Loucy (cell line): ENCODE results near the gene CES5A.

Experiments
- H2AFZ ChIP-seq: fragments of 200-600 bp; sonication (generic); 2 replicates; pipeline ENCODE4 v1.6.0; 2016; ENCODE audit warnings: antibody characterized with exemption, mild to moderate bottlenecking, low read length, moderate library complexity
- H3F3A ChIP-seq: fragments of 200-600 bp; 2 replicates; pipeline ENCODE4 v1.6.0; 2016; ENCODE audit warnings: antibody characterized with exemption, low read depth, mild to moderate bottlenecking
- H3K27me3 ChIP-seq: fragments of 200-600 bp; sonication (generic); 2 replicates; pipeline ENCODE4 v1.6.1; 2014; ENCODE audit warnings: low read length, mild to moderate bottlenecking; ENCODE audit not compliant: insufficient read depth, poor library complexity, severe bottlenecking
- H3K36me3 ChIP-seq: fragments of 200-600 bp; sonication (generic); 2 replicates; pipeline ENCODE4 v1.6.1; 2016; ENCODE audit warnings: low read length; ENCODE audit not compliant: insufficient read depth
- H3K4me1 ChIP-seq: fragments of 200-600 bp; sonication (generic); 2 replicates; pipeline ENCODE4 v1.5.1; 2014; ENCODE audit warnings: low read length, mild to moderate bottlenecking; ENCODE audit not compliant: insufficient read depth, poor library complexity, severe bottlenecking
- H3K4me2 ChIP-seq: fragments of 200-600 bp; sonication (generic); 2 replicates; pipeline ENCODE4 v1.6.0; 2014; ENCODE audit warnings: antibody characterized with exemption, low read length, low read depth, mild to moderate bottlenecking; ENCODE audit not compliant: poor library complexity, severe bottlenecking
- H3K4me3 ChIP-seq: fragments of 200-600 bp; sonication (generic); 2 replicates; pipeline ENCODE4 v1.5.1; 2014; ENCODE audit warnings: low read length, mild to moderate bottlenecking, mixed read lengths; ENCODE audit not compliant: poor library complexity, severe bottlenecking
- H3K79me2 ChIP-seq: fragments of 200-600 bp; sonication (generic); 2 replicates; pipeline ENCODE4 v1.6.1; 2014; ENCODE audit warnings: low read length; ENCODE audit not compliant: insufficient read depth
- H3K9ac ChIP-seq: fragments of 200-600 bp; sonication (generic); 2 replicates; pipeline ENCODE4 v1.6.0; 2014; ENCODE audit warnings: mild to moderate bottlenecking, low read depth, low read length, moderate library complexity; ENCODE audit not compliant: poor library complexity, severe bottlenecking
- H3K9me2 ChIP-seq: fragments of 200-600 bp; sonication (generic); replicated peaks from 2 replicates; pipeline ENCODE4 v1.6.1; 2016; ENCODE audit warnings: low read depth, low read length, mixed read lengths
- H3K9me3 ChIP-seq: fragments of 200-600 bp; sonication (generic); 2 replicates; pipeline ENCODE4 v1.6.1; 2014; ENCODE audit warnings: mild to moderate bottlenecking, antibody characterized with exemption, low read length, low read depth; ENCODE audit not compliant: insufficient read depth
- H4K20me1 ChIP-seq: fragments of 200-600 bp; sonication (generic); 2 replicates; pipeline ENCODE4 v1.6.0; 2014; ENCODE audit warnings: antibody characterized with exemption, low read length, mild to moderate bottlenecking; ENCODE audit not compliant: insufficient read depth, poor library complexity, severe bottlenecking
- EZH2phosphoT487 ChIP-seq: fragments of 200-600 bp; IDR thresholded peaks from 2 replicates; pipeline ENCODE4 v1.6.1; 2018; ENCODE audit warnings: antibody characterized with exemption, mild to moderate bottlenecking, moderate library complexity, borderline replicate concordance
- TF ChIP-seq, protein P1 (sequence below): fragments of 200-600 bp; sonication (generic); conservative IDR thresholded peaks from 2 replicates; pipeline ENCODE4 v1.5.1; 2014; ENCODE audit warnings: mild to moderate bottlenecking, antibody characterized with exemption, low read length

CES5A gene

DNA sequence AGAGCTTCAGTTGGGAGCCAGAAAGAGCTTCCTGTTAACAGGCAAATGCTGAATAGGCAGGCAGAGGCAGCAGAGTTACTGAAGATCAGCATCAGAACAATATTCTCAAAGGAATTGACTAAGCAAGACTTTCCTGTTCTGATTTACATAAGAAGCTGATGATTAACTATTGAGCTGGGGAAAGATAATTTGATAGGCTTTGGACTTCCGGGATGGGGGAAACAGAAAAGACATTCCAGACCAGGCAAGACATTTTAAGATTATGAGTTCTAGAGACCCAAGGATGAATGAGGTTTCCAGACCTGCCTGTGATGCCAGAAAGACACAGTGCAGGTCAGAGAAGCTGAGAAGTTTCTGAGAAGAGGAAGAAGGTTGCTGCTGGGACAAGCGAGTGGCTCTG lies at the start of gene CES5A:
Gene CES5A (minus strand): TSS at position 101 of the 400 bp plus-strand sequence. CDS start 152 bp downstream, outside the sequence.
- H3K4me2 ChIP-seq = no peak within 1 kb of the TSS
- no peak within 1 kb of the TSS for H3K4me3 ChIP-seq
- H3K9me3 ChIP-seq = no peaks in the 10 kb centered on the region
- no peaks in the 10 kb centered on the region for H3F3A ChIP-seq
- H3K9ac ChIP-seq = no peak within 1 kb of the TSS
- no peaks in the 10 kb centered on the region for H3K4me1 ChIP-seq
- H3K79me2 ChIP-seq = no peaks in the 10 kb centered on the region
- TF ChIP-seq, protein P1, sequence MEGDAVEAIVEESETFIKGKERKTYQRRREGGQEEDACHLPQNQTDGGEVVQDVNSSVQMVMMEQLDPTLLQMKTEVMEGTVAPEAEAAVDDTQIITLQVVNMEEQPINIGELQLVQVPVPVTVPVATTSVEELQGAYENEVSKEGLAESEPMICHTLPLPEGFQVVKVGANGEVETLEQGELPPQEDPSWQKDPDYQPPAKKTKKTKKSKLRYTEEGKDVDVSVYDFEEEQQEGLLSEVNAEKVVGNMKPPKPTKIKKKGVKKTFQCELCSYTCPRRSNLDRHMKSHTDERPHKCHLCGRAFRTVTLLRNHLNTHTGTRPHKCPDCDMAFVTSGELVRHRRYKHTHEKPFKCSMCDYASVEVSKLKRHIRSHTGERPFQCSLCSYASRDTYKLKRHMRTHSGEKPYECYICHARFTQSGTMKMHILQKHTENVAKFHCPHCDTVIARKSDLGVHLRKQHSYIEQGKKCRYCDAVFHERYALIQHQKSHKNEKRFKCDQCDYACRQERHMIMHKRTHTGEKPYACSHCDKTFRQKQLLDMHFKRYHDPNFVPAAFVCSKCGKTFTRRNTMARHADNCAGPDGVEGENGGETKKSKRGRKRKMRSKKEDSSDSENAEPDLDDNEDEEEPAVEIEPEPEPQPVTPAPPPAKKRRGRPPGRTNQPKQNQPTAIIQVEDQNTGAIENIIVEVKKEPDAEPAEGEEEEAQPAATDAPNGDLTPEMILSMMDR = no peak
- TF ChIP-seq EZH2phosphoT487 = no peak
- H2AFZ ChIP-seq = no peak within 1 kb of the TSS
- no peaks in the 10 kb centered on the region for H3K27me3 ChIP-seq
- no peaks in the 10 kb centered on the region for H3K9me2 ChIP-seq
- H3K36me3 ChIP-seq = no peaks in the 10 kb centered on the region
- H4K20me1 ChIP-seq = no peaks in the 10 kb centered on the region

GRCh38 chr16:55922662-55923061 lies 47.5 kb upstream of the CES5A start:
- Histone ChIP-seq H3F3A (no peaks in the 10 kb centered on the region), H3K79me2 (no peaks in the 10 kb centered on the region), H3K36me3 (no peaks in the 10 kb centered on the region), H3K4me3 (no peak overlapping the region), H4K20me1 (no peaks in the 10 kb centered on the region), H3K4me2 (no peak overlapping the region), H3K27me3 (no peaks in the 10 kb centered on the region), H2AFZ (no peak overlapping the region), H3K9me3 (no peaks in the 10 kb centered on the region), H3K9me2 (no peaks in the 10 kb centered on the region), H3K4me1 (no peaks in the 10 kb centered on the region), H3K9ac (no peak overlapping the region)
- TF ChIP-seq, protein P1 = no peak

DNA sequence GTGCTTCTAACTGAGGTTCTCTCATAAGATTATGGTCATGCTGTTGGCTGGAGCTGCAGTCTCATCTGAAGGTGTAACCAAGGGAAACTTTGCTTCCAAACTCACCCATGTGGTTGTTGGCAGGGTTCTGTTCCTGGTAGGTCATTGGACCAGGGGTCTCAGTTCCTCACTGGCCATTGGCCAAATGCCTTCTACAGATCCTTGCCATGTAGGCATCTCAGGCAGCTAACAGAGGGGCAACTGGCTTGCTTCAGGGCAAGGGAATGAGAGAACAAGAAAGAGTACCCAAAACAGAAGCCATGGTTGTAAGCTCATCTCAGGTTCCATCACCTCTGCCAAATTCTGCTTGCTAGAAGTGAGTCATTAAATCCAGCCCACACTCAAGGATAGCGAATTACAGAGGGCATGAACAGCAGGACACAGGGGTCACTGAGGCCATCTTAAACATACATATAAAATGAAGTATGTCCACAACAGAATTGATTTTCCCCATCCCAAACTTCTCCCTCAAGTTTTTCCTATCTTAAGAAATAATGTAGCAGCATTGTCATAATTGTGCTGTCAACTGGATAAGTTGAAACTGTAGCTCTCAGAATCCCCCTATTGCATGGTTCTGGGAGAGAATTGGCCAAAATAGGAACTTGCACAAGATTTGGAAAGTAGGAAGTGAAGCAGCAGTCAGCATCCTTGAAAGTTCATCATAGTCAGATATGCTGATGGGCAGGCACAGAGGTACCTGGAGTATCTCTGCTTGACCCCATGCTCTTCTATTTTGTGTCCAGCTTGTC lies 42.4 kb upstream of the CES5A start:
- H4K20me1 ChIP-seq = no peaks in the 10 kb centered on the region
- TF ChIP-seq, protein P1 = no peak
- no peak for TF ChIP-seq EZH2phosphoT487
- no peak overlapping the region for H3K9ac ChIP-seq
- H3K27me3 ChIP-seq = no peaks in the 10 kb centered on the region
- H3K4me1 ChIP-seq = no peaks in the 10 kb centered on the region
- H3K4me2 ChIP-seq = no peak overlapping the region
- H3F3A ChIP-seq = no peaks in the 10 kb centered on the region
- no peaks in the 10 kb centered on the region for H3K9me2 ChIP-seq
- H3K79me2 ChIP-seq = no peaks in the 10 kb centered on the region
- H3K36me3 ChIP-seq = no peaks in the 10 kb centered on the region
- H2AFZ ChIP-seq = no peak overlapping the region
- no peak overlapping the region for H3K4me3 ChIP-seq
- H3K9me3 ChIP-seq = no peaks in the 10 kb centered on the region
